ENCODE measurements around the gene PCDH18. TPM values are rescaled to one million over a fixed set of nuclear protein-coding genes. Genes with fewer than 3 reads are reported as not detected.

PCDH18 gene
- total and polyA plus RNA-seq, 2 experiments from 2014 or later: 19.5 to 68.1 TPM

- TF ChIP-seq, protein P1, sequence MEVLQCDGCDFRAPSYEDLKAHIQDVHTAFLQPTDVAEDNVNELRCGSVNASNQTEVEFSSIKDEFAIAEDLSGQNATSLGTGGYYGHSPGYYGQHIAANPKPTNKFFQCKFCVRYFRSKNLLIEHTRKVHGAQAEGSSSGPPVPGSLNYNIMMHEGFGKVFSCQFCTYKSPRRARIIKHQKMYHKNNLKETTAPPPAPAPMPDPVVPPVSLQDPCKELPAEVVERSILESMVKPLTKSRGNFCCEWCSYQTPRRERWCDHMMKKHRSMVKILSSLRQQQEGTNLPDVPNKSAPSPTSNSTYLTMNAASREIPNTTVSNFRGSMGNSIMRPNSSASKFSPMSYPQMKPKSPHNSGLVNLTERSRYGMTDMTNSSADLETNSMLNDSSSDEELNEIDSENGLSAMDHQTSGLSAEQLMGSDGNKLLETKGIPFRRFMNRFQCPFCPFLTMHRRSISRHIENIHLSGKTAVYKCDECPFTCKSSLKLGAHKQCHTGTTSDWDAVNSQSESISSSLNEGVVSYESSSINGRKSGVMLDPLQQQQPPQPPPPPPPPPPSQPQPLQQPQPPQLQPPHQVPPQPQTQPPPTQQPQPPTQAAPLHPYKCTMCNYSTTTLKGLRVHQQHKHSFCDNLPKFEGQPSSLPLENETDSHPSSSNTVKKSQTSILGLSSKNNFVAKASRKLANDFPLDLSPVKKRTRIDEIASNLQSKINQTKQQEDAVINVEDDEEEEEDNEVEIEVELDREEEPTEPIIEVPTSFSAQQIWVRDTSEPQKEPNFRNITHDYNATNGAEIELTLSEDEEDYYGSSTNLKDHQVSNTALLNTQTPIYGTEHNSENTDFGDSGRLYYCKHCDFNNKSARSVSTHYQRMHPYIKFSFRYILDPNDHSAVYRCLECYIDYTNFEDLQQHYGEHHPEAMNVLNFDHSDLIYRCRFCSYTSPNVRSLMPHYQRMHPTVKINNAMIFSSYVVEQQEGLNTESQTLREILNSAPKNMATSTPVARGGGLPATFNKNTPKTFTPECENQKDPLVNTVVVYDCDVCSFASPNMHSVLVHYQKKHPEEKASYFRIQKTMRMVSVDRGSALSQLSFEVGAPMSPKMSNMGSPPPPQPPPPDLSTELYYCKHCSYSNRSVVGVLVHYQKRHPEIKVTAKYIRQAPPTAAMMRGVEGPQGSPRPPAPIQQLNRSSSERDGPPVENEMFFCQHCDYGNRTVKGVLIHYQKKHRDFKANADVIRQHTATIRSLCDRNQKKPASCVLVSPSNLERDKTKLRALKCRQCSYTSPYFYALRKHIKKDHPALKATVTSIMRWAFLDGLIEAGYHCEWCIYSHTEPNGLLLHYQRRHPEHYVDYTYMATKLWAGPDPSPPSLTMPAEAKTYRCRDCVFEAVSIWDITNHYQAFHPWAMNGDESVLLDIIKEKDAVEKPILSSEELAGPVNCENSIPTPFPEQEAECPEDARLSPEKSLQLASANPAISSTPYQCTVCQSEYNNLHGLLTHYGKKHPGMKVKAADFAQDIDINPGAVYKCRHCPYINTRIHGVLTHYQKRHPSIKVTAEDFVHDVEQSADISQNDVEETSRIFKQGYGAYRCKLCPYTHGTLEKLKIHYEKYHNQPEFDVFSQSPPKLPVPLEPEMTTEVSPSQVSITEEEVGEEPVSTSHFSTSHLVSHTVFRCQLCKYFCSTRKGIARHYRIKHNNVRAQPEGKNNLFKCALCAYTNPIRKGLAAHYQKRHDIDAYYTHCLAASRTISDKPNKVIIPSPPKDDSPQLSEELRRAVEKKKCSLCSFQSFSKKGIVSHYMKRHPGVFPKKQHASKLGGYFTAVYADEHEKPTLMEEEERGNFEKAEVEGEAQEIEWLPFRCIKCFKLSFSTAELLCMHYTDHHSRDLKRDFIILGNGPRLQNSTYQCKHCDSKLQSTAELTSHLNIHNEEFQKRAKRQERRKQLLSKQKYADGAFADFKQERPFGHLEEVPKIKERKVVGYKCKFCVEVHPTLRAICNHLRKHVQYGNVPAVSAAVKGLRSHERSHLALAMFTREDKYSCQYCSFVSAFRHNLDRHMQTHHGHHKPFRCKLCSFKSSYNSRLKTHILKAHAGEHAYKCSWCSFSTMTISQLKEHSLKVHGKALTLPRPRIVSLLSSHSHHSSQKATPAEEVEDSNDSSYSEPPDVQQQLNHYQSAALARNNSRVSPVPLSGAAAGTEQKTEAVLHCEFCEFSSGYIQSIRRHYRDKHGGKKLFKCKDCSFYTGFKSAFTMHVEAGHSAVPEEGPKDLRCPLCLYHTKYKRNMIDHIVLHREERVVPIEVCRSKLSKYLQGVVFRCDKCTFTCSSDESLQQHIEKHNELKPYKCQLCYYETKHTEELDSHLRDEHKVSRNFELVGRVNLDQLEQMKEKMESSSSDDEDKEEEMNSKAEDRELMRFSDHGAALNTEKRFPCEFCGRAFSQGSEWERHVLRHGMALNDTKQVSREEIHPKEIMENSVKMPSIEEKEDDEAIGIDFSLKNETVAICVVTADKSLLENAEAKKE (CRISPR knock-in tag; IDR thresholded peaks at IDR 0.05): no peak
- TF ChIP-seq JUNB (IDR thresholded peaks at IDR 0.05; ENCODE audit: unreplicated experiment): no peak
- no peak for TF ChIP-seq POLR2AphosphoS5 (IDR thresholded peaks at IDR 0.05; ENCODE audit: low read depth)
- no peak for TF ChIP-seq ZNF114 (CRISPR knock-in tag; IDR thresholded peaks at IDR 0.05)
- no peak for TF ChIP-seq ZNF331 (CRISPR knock-in tag; IDR thresholded peaks at IDR 0.05; ENCODE audit: low read depth)
Observed at GRCh38 chr4:137524725-137525369, 7.4 kb downstream of the PCDH18 start (continued).

- Histone ChIP-seq H3K4me2 (no peak overlapping the region), H3K9me2 (ENCODE audit: insufficient read depth) (no peaks in the 10 kb centered on the region), H2AFZ (no peak overlapping the region), H3K4me1 (ENCODE audit: insufficient read depth) (no peaks in the 10 kb centered on the region), H3F3A (replicated peaks; ENCODE audit: low read depth) (no peaks in the 10 kb centered on the region), H3K79me2 (replicated peaks; ENCODE audit: insufficient read depth) (peaks cover 39% of the 10 kb centered on the region), H3K27ac (ENCODE audit: low read depth) (no peak overlapping the region), H4K20me1 (replicated peaks; ENCODE audit: insufficient read depth) (no peaks in the 10 kb centered on the region), H3K4me3 (no peak overlapping the region), H3K27me3 (ENCODE audit: insufficient read depth) (no peaks in the 10 kb centered on the region), H3K36me3 (ENCODE audit: insufficient read depth) (peaks cover 56% of the 10 kb centered on the region)
- no peak overlapping the region for H3K4me3 Mint-ChIP-seq
- no peak for ATAC-seq
- peaks cover 2% of the 10 kb centered on the region for H3K27me3 Mint-ChIP-seq (ENCODE audit: insufficient read depth, low read depth, poor library complexity)
- peaks cover 60% of the 10 kb centered on the region for H3K36me3 Mint-ChIP-seq (ENCODE audit: low read depth)
- peak overlapping the region; percentile 3; the same call in 1 of the 2 replicates for H3K27ac Mint-ChIP-seq
- DNase-seq (ENCODE audit: low spot score): no peak
- H3K9me3 Mint-ChIP-seq: no peaks in the 10 kb centered on the region
- no peaks in the 10 kb centered on the region for H3K4me1 Mint-ChIP-seq
- TF ChIP-seq STAT1 (IDR thresholded peaks at IDR 0.05; ENCODE audit: unreplicated experiment): no peak
- no peak for TF ChIP-seq JUNB (IDR thresholded peaks at IDR 0.05; ENCODE audit: unreplicated experiment)
- TF ChIP-seq ZNF331 (CRISPR knock-in tag; IDR thresholded peaks at IDR 0.05; ENCODE audit: low read depth): no peak
- no peak for TF ChIP-seq CREB1 (CRISPR knock-in tag; IDR thresholded peaks at IDR 0.05; ENCODE audit: low read depth)
- TF ChIP-seq ZNF114 (CRISPR knock-in tag; IDR thresholded peaks at IDR 0.05): no peak
- no peak for TF ChIP-seq EZH2 (IDR thresholded peaks at IDR 0.05; ENCODE audit: low read depth, unreplicated experiment)
- TF ChIP-seq, protein P2, sequence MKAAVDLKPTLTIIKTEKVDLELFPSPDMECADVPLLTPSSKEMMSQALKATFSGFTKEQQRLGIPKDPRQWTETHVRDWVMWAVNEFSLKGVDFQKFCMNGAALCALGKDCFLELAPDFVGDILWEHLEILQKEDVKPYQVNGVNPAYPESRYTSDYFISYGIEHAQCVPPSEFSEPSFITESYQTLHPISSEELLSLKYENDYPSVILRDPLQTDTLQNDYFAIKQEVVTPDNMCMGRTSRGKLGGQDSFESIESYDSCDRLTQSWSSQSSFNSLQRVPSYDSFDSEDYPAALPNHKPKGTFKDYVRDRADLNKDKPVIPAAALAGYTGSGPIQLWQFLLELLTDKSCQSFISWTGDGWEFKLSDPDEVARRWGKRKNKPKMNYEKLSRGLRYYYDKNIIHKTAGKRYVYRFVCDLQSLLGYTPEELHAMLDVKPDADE (IDR thresholded peaks at IDR 0.05): no peak
- TF ChIP-seq NANOG (IDR thresholded peaks at IDR 0.05; ENCODE audit: borderline replicate concordance): no peak
- TF ChIP-seq, protein P3, sequence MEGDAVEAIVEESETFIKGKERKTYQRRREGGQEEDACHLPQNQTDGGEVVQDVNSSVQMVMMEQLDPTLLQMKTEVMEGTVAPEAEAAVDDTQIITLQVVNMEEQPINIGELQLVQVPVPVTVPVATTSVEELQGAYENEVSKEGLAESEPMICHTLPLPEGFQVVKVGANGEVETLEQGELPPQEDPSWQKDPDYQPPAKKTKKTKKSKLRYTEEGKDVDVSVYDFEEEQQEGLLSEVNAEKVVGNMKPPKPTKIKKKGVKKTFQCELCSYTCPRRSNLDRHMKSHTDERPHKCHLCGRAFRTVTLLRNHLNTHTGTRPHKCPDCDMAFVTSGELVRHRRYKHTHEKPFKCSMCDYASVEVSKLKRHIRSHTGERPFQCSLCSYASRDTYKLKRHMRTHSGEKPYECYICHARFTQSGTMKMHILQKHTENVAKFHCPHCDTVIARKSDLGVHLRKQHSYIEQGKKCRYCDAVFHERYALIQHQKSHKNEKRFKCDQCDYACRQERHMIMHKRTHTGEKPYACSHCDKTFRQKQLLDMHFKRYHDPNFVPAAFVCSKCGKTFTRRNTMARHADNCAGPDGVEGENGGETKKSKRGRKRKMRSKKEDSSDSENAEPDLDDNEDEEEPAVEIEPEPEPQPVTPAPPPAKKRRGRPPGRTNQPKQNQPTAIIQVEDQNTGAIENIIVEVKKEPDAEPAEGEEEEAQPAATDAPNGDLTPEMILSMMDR (conservative IDR thresholded peaks at IDR 0.05; ENCODE audit: low read depth in 2 of 2): no peak
- no peak for TF ChIP-seq EZH2phosphoT487 (IDR thresholded peaks at IDR 0.05; ENCODE audit: unreplicated experiment)
Observed at GRCh38 chr4:137523329-137523728, 9.0 kb downstream of the PCDH18 start.
